Loucy (cell line): ENCODE results near the gene AMOTL1.

Experiments used
- H2AFZ ChIP-seq: fragments of 200-600 bp; sonication (generic); 2 replicates; pipeline ENCODE4 v1.6.0; 2016; ENCODE audit warnings: antibody characterized with exemption, mild to moderate bottlenecking, low read length, moderate library complexity
- H3F3A ChIP-seq: fragments of 200-600 bp; 2 replicates; pipeline ENCODE4 v1.6.0; 2016; ENCODE audit warnings: antibody characterized with exemption, low read depth, mild to moderate bottlenecking
- H3K27me3 ChIP-seq: fragments of 200-600 bp; sonication (generic); 2 replicates; pipeline ENCODE4 v1.6.1; 2014; ENCODE audit warnings: low read length, mild to moderate bottlenecking; ENCODE audit not compliant: insufficient read depth, poor library complexity, severe bottlenecking
- H3K36me3 ChIP-seq: fragments of 200-600 bp; sonication (generic); 2 replicates; pipeline ENCODE4 v1.6.1; 2016; ENCODE audit warnings: low read length; ENCODE audit not compliant: insufficient read depth
- H3K4me1 ChIP-seq: fragments of 200-600 bp; sonication (generic); 2 replicates; pipeline ENCODE4 v1.5.1; 2014; ENCODE audit warnings: low read length, mild to moderate bottlenecking; ENCODE audit not compliant: insufficient read depth, poor library complexity, severe bottlenecking
- H3K4me2 ChIP-seq: fragments of 200-600 bp; sonication (generic); 2 replicates; pipeline ENCODE4 v1.6.0; 2014; ENCODE audit warnings: antibody characterized with exemption, low read length, low read depth, mild to moderate bottlenecking; ENCODE audit not compliant: poor library complexity, severe bottlenecking
- H3K4me3 ChIP-seq: fragments of 200-600 bp; sonication (generic); 2 replicates; pipeline ENCODE4 v1.5.1; 2014; ENCODE audit warnings: low read length, mild to moderate bottlenecking, mixed read lengths; ENCODE audit not compliant: poor library complexity, severe bottlenecking
- H3K79me2 ChIP-seq: fragments of 200-600 bp; sonication (generic); 2 replicates; pipeline ENCODE4 v1.6.1; 2014; ENCODE audit warnings: low read length; ENCODE audit not compliant: insufficient read depth
- H3K9ac ChIP-seq: fragments of 200-600 bp; sonication (generic); 2 replicates; pipeline ENCODE4 v1.6.0; 2014; ENCODE audit warnings: mild to moderate bottlenecking, low read depth, low read length, moderate library complexity; ENCODE audit not compliant: poor library complexity, severe bottlenecking
- H3K9me2 ChIP-seq: fragments of 200-600 bp; sonication (generic); replicated peaks from 2 replicates; pipeline ENCODE4 v1.6.1; 2016; ENCODE audit warnings: low read depth, low read length, mixed read lengths
- H3K9me3 ChIP-seq: fragments of 200-600 bp; sonication (generic); 2 replicates; pipeline ENCODE4 v1.6.1; 2014; ENCODE audit warnings: mild to moderate bottlenecking, antibody characterized with exemption, low read length, low read depth; ENCODE audit not compliant: insufficient read depth
- H4K20me1 ChIP-seq: fragments of 200-600 bp; sonication (generic); 2 replicates; pipeline ENCODE4 v1.6.0; 2014; ENCODE audit warnings: antibody characterized with exemption, low read length, mild to moderate bottlenecking; ENCODE audit not compliant: insufficient read depth, poor library complexity, severe bottlenecking
- EZH2phosphoT487 ChIP-seq: fragments of 200-600 bp; IDR thresholded peaks from 2 replicates; pipeline ENCODE4 v1.6.1; 2018; ENCODE audit warnings: antibody characterized with exemption, mild to moderate bottlenecking, moderate library complexity, borderline replicate concordance
- TF ChIP-seq, protein P1 (sequence below): fragments of 200-600 bp; sonication (generic); conservative IDR thresholded peaks from 2 replicates; pipeline ENCODE4 v1.5.1; 2014; ENCODE audit warnings: mild to moderate bottlenecking, antibody characterized with exemption, low read length

The AMOTL1 gene

DNA sequence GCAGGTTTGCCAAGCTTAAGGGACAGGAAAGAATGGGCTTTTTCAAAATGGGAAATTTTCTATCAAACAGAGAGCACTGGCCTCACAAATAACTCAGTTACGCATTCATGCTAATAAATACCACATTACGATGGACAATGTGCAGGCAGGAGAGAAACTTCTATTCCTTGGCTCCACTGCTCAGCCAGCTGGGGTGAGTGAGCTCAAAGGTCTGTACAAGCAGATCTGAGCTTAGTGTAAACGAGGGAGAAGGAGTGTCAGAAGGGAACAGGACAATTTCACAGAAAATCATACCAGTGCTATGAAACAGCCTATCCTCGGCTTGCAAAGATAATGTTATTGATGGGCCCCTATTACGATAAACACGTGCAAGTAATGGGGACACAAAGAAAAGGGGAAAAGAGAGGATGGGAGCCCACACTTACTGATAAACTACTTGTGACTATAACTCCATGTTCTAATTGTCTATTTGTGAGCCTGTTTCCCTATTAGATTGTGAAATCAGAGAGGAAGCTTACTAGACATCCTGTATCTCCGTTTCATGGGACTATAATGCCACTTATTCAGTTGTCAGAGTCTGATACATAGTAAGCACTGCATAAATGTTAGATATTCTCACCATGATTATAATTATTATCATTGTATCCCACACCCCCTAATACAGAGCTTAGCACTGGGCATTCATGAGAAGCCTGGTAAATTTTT, 46.3 kb downstream of the AMOTL1 start:
- Histone ChIP-seq H3F3A (no peaks in the 10 kb centered on the region), H3K4me2 (no peak overlapping the region), H3K9ac (no peak overlapping the region), H3K79me2 (no peaks in the 10 kb centered on the region; the same call in 1 of the 2 replicates), H2AFZ (no peak overlapping the region), H3K27me3 (no peaks in the 10 kb centered on the region), H3K4me1 (no peaks in the 10 kb centered on the region), H4K20me1 (no peaks in the 10 kb centered on the region), H3K4me3 (no peak overlapping the region), H3K36me3 (peaks cover 44% of the 10 kb centered on the region), H3K9me2 (no peaks in the 10 kb centered on the region), H3K9me3 (peaks cover 12% of the 10 kb centered on the region; the same call in 1 of the 2 replicates)
- TF ChIP-seq, protein P1, sequence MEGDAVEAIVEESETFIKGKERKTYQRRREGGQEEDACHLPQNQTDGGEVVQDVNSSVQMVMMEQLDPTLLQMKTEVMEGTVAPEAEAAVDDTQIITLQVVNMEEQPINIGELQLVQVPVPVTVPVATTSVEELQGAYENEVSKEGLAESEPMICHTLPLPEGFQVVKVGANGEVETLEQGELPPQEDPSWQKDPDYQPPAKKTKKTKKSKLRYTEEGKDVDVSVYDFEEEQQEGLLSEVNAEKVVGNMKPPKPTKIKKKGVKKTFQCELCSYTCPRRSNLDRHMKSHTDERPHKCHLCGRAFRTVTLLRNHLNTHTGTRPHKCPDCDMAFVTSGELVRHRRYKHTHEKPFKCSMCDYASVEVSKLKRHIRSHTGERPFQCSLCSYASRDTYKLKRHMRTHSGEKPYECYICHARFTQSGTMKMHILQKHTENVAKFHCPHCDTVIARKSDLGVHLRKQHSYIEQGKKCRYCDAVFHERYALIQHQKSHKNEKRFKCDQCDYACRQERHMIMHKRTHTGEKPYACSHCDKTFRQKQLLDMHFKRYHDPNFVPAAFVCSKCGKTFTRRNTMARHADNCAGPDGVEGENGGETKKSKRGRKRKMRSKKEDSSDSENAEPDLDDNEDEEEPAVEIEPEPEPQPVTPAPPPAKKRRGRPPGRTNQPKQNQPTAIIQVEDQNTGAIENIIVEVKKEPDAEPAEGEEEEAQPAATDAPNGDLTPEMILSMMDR: no peak
- no peak for TF ChIP-seq EZH2phosphoT487

DNA sequence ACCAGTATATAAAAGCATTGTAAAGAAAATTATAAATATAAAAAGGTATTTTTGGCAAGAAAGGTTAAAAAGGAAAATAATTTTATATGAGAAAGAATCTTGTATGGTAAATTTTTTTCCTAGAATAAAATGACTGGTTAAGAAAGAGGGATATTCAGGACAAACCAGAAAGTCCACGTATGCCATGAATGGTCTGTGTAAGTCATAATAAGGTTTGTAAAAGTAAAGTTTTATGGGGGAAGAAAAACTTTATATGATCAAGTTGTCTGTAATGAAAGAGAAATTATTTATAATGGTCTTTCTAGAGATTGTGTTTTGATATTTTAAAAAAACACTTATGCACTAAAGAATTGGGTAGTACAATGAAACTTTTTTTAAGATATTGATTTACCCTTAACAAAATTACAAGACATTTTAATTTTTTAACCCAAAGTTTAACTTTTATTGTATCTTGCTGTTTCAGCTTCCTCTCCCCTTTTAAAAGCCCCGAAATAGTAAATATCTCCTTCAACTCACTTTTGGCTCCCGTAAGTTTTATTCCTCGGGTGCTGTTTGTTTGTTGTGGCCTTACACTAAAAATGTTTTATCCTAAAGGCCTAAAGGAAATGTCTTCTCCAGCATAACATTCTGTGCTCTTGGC, 47.7 kb downstream of the AMOTL1 start:
- TF ChIP-seq, protein P1: no peak
- no peak for TF ChIP-seq EZH2phosphoT487
- Histone ChIP-seq H3K36me3 (peaks cover 52% of the 10 kb centered on the region), H3K4me1 (no peaks in the 10 kb centered on the region), H4K20me1 (no peaks in the 10 kb centered on the region), H2AFZ (no peak overlapping the region), H3K27me3 (no peaks in the 10 kb centered on the region), H3K79me2 (no peaks in the 10 kb centered on the region; the same call in 1 of the 2 replicates), H3K9ac (no peak overlapping the region), H3K4me2 (no peak overlapping the region), H3K4me3 (no peak overlapping the region), H3K9me2 (no peaks in the 10 kb centered on the region), H3F3A (no peaks in the 10 kb centered on the region), H3K9me3 (peaks cover 12% of the 10 kb centered on the region; the same call in 1 of the 2 replicates)

DNA sequence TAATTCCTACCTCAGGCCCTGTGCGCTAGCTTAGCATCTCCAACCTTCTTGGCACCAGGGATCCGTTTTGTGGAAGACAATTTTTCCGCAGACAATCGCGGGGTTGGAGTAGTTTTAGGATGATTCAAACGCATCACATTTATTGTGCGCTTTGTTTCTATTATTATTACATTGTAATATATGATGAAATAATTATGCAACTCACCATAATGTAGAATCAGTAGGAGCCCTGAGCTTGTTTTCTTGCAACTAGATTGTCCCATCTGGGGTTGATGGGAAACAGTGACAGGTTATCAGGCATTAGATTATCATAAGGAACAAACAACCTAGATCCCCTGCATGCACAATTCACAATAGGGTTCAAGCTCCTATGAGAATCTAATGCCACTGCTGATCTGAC, 52.3 kb downstream of the AMOTL1 start:
- peaks cover 9% of the 10 kb centered on the region; the same call in 1 of the 2 replicates for H3K9me3 ChIP-seq
- no peaks in the 10 kb centered on the region for H3F3A ChIP-seq
- H3K9me2 ChIP-seq: no peaks in the 10 kb centered on the region
- no peak for TF ChIP-seq EZH2phosphoT487
- TF ChIP-seq, protein P1: no peak
- no peaks in the 10 kb centered on the region for H3K27me3 ChIP-seq
- peaks cover 68% of the 10 kb centered on the region for H3K36me3 ChIP-seq
- H3K4me2 ChIP-seq: no peak overlapping the region
- no peaks in the 10 kb centered on the region; the same call in 1 of the 2 replicates for H3K79me2 ChIP-seq
- H3K4me3 ChIP-seq: no peak overlapping the region
- H4K20me1 ChIP-seq: no peaks in the 10 kb centered on the region
- no peak overlapping the region for H2AFZ ChIP-seq
- H3K9ac ChIP-seq: no peak overlapping the region
- no peaks in the 10 kb centered on the region for H3K4me1 ChIP-seq
